Panc1 (cell line): ENCODE data around the gene PPM1M. TPM values are rescaled to one million over a fixed set of nuclear protein-coding genes. Genes with fewer than 3 reads are reported as not detected.

Source experiments
- ATAC-seq: fragments of 200-7000 bp; cut with Tn5 transposase; 2 replicates; pipeline ENCODE4 v1.9.1; 2020; ENCODE audit warnings: mild to moderate bottlenecking, moderate library complexity
- BruUV-seq: library from RNA; stranded (reverse); fragments of 400-500 nt; replicated peaks from 2 replicates; lab custom pipeline; 2021; lab: Mats Ljungman, UMichigan
- CTCF ChIA-PET: fragments of 300-600 bp; sonication (Branson Sonifier 250); formaldehyde crosslinking; loops from one replicate; lab custom pipeline; 2022; ENCODE audit warnings: antibody characterized with exemption; lab: Charles Lee
- POLR2A ChIA-PET: fragments of 300-600 bp; sonication (Branson Sonifier 250); formaldehyde crosslinking; loops from one replicate; lab custom pipeline; 2022; ENCODE audit warnings: antibody characterized with exemption; lab: Charles Lee
- DNase-seq: peaks from one replicate; pipeline ENCODE4 v3.0.0-alpha.2; 2010; ENCODE audit warnings: low read depth, low spot score
- H3K27ac ChIP-seq: 2 replicates; pipeline ENCODE4 v1.5.1; 2011; ENCODE audit warnings: mild to moderate bottlenecking, low read length, inconsistent platforms
- H3K27me3 ChIP-seq: fragments of 200-500 bp; sonication (Bioruptor generic); 2 replicates; pipeline ENCODE4 v1.6.0; 2014; ENCODE audit warnings: low read length, inconsistent platforms; ENCODE audit not compliant: control insufficient read depth, insufficient read depth
- H3K36me3 ChIP-seq: fragments of 200-500 bp; sonication (Bioruptor generic); 2 replicates; pipeline ENCODE4 v1.5.1; 2014; ENCODE audit warnings: inconsistent platforms, mild to moderate bottlenecking, low read length, moderate library complexity; ENCODE audit not compliant: control insufficient read depth, insufficient read depth
- H3K4me1 ChIP-seq: 2 replicates; pipeline ENCODE4 v1.5.1; 2011; ENCODE audit warnings: inconsistent platforms, mild to moderate bottlenecking, low read length, moderate library complexity; ENCODE audit not compliant: control insufficient read depth, insufficient read depth
- H3K4me3 ChIP-seq, 2 experiments: 2 replicates each; pipeline ENCODE4 v1.5.1; 2011 to 2012; ENCODE audit warnings: low read depth in 2 of 2, low read length in 2 of 2, mild to moderate bottlenecking in 2 of 2, inconsistent platforms in 1 of 2, moderate library complexity in 1 of 2
- H3K9me3 ChIP-seq: fragments of 200-500 bp; sonication (Bioruptor generic); 2 replicates; pipeline ENCODE4 v1.5.1; 2014; ENCODE audit warnings: low read depth, mild to moderate bottlenecking, inconsistent platforms, low read length, moderate library complexity; ENCODE audit not compliant: control insufficient read depth, insufficient read depth
- POLR2AphosphoS5 ChIP-seq: IDR thresholded peaks from 2 replicates; pipeline ENCODE4 v1.6.1; 2012; ENCODE audit warnings: mild to moderate bottlenecking, low read depth, low read length, moderate library complexity
- SIN3A ChIP-seq: IDR thresholded peaks from 2 replicates; pipeline ENCODE4 v1.6.1; 2012; ENCODE audit warnings: low read depth, mild to moderate bottlenecking, low read length, moderate library complexity, borderline replicate concordance; ENCODE audit not compliant: insufficient read depth
- TCF7L2 ChIP-seq: IDR thresholded peaks from 2 replicates; pipeline ENCODE4 v1.6.1; 2011; ENCODE audit warnings: mild to moderate bottlenecking, low read depth, low read length, inconsistent platforms
- in situ Hi-C: cut with HindIII; loops from 2 replicates; pipeline ENCODE4 v1.10.0; 2016; ENCODE audit warnings: low sequenced_read_pairs, low pct_unique_long_range_greater_than_20kb
- intact Hi-C: fragments of 100-400 bp; cut with micrococcal nuclease; formaldehyde crosslinking; loops from one replicate; pipeline ENCODE4 v1.10.0; 2022; ENCODE audit not compliant: unreplicated experiment
- total RNA-seq: library from RNA; stranded (reverse); gene quantifications from one replicate; pipeline ENCODE4 v1.2.1, GENCODE V29; 2021; ENCODE audit not compliant: unreplicated experiment
- TF ChIP-seq, protein P1 (sequence below), 2 experiments: IDR thresholded peaks; 2 replicates each; pipeline ENCODE4 v1.6.1; 2011 to 2012; ENCODE audit warnings: low read depth in 2 of 2, control low read depth in 1 of 2, low read length in 1 of 2, mild to moderate bottlenecking in 1 of 2, moderate library complexity in 1 of 2; ENCODE audit not compliant: insufficient read depth in 1 of 2
- TF ChIP-seq, protein P2 (sequence below): fragments of 450-650 bp; IDR thresholded peaks from 2 replicates; pipeline ENCODE4 v1.5.1; 2017; ENCODE audit warnings: mild to moderate bottlenecking

The PPM1M gene
- total RNA-seq, 1 experiment from 2014 or later: 9.7 TPM

DNA sequence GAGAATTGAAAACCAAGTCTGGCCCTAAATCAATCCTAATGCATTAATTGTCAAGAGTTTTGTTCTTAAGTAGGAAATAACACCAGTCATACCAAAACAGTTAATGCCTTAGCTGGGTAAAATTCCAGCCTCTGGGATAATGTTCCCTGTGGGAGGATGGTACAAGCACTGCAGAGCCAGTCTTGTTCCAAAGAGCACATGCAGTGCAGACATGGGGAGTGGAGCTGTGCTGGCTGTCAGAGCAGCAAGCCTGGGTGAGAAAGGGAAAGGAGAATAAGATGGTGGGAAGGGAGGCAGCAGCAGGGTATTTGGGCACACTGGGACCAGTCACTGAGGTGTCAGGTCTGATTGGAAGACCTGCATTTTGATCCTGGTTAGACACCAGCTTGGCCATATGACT, 35.5 kb upstream of the PPM1M start:
- no TSS peak for BruUV-seq
- Histone ChIP-seq H3K4me1 (no peaks in the 10 kb centered on the region), H3K27me3 (no peaks in the 10 kb centered on the region), H3K27ac (no peak overlapping the region), H3K9me3 (no peaks in the 10 kb centered on the region), H3K4me3 (no peak overlapping the region), H3K36me3 (peaks cover 32% of the 10 kb centered on the region)
- in situ Hi-C loops (no loop called here), intact Hi-C loops (no loop called here)
- no peak for DNase-seq
- ChIA-PET POLR2A (no interaction called here), CTCF (no interaction called here)
- no peak for ATAC-seq
- TF ChIP-seq POLR2AphosphoS5 (no peak), SIN3A (no peak), TCF7L2 (no peak)
- TF ChIP-seq, protein P1, sequence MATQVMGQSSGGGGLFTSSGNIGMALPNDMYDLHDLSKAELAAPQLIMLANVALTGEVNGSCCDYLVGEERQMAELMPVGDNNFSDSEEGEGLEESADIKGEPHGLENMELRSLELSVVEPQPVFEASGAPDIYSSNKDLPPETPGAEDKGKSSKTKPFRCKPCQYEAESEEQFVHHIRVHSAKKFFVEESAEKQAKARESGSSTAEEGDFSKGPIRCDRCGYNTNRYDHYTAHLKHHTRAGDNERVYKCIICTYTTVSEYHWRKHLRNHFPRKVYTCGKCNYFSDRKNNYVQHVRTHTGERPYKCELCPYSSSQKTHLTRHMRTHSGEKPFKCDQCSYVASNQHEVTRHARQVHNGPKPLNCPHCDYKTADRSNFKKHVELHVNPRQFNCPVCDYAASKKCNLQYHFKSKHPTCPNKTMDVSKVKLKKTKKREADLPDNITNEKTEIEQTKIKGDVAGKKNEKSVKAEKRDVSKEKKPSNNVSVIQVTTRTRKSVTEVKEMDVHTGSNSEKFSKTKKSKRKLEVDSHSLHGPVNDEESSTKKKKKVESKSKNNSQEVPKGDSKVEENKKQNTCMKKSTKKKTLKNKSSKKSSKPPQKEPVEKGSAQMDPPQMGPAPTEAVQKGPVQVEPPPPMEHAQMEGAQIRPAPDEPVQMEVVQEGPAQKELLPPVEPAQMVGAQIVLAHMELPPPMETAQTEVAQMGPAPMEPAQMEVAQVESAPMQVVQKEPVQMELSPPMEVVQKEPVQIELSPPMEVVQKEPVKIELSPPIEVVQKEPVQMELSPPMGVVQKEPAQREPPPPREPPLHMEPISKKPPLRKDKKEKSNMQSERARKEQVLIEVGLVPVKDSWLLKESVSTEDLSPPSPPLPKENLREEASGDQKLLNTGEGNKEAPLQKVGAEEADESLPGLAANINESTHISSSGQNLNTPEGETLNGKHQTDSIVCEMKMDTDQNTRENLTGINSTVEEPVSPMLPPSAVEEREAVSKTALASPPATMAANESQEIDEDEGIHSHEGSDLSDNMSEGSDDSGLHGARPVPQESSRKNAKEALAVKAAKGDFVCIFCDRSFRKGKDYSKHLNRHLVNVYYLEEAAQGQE (IDR thresholded peaks at IDR 0.05; ENCODE audit: insufficient read depth in 1 of 2, low read depth in 2 of 2, low read length in 1 of 2): no peak
- TF ChIP-seq, protein P2, sequence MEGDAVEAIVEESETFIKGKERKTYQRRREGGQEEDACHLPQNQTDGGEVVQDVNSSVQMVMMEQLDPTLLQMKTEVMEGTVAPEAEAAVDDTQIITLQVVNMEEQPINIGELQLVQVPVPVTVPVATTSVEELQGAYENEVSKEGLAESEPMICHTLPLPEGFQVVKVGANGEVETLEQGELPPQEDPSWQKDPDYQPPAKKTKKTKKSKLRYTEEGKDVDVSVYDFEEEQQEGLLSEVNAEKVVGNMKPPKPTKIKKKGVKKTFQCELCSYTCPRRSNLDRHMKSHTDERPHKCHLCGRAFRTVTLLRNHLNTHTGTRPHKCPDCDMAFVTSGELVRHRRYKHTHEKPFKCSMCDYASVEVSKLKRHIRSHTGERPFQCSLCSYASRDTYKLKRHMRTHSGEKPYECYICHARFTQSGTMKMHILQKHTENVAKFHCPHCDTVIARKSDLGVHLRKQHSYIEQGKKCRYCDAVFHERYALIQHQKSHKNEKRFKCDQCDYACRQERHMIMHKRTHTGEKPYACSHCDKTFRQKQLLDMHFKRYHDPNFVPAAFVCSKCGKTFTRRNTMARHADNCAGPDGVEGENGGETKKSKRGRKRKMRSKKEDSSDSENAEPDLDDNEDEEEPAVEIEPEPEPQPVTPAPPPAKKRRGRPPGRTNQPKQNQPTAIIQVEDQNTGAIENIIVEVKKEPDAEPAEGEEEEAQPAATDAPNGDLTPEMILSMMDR: no peak

- in situ Hi-C loops: no loop called here
- Histone ChIP-seq H3K27ac (no peak overlapping the region), H3K36me3 (peaks cover 26% of the 10 kb centered on the region), H3K4me1 (no peaks in the 10 kb centered on the region), H3K27me3 (no peaks in the 10 kb centered on the region), H3K4me3 (no peak overlapping the region), H3K9me3 (no peaks in the 10 kb centered on the region)
- no peak for ATAC-seq
- intact Hi-C loops: no loop called here
- POLR2A ChIA-PET: no interaction called here
- CTCF ChIA-PET: no interaction called here
- BruUV-seq: no TSS peak
- TF ChIP-seq, protein P2: no peak
- TF ChIP-seq, protein P1 (IDR thresholded peaks at IDR 0.05; ENCODE audit: insufficient read depth in 1 of 2, low read depth in 2 of 2, low read length in 1 of 2): no peak
- TF ChIP-seq SIN3A (no peak), POLR2AphosphoS5 (no peak), TCF7L2 (no peak)
- no peak for DNase-seq
Measured at GRCh38 chr3:52210550-52211046, 35.0 kb upstream of the PPM1M start.
